B cell (primary cell): ENCODE measurements around the gene NRAP. TPM values are rescaled to one million over a fixed set of nuclear protein-coding genes. Genes with fewer than 3 reads are reported as not detected.
A peak's percentile ranks its signal among the peaks of the same experiment; 100 is the strongest.

Experiments
- ATAC-seq: fragments of 200-7000 bp; cut with Tn5 transposase; one replicate; pipeline ENCODE4 v1.10.0; 2021; ENCODE audit warnings: low read depth, mild to moderate bottlenecking, moderate number of reproducible peaks, moderate library complexity
- CTCF ChIA-PET: fragments of 350-600 bp; sonication (Branson Sonifier 250); formaldehyde crosslinking; loops from one replicate; lab custom pipeline; 2021; ENCODE audit warnings: antibody characterized with exemption, inconsistent platforms; lab: Charles Lee
- POLR2A ChIA-PET: fragments of 350-600 bp; sonication (Branson Sonifier 250); formaldehyde crosslinking; loops from one replicate; lab custom pipeline; 2021; ENCODE audit warnings: antibody characterized with exemption; lab: Charles Lee
- DNase-seq: peaks from one replicate; pipeline ENCODE4 v3.0.0; 2013
- H2AFZ ChIP-seq: 2 replicates; pipeline ENCODE4 v1.6.1; 2012; ENCODE audit warnings: mild to moderate bottlenecking, low read depth, low read length; ENCODE audit not compliant: insufficient read depth, poor library complexity, severe bottlenecking
- H3K27ac ChIP-seq, 2 donors: 1 replicate in 1 of 2; 2 replicates in 1 of 2; pipeline ENCODE4 v1.5.1; 2012 to 2013; ENCODE audit warnings: low read length in 2 of 2, mild to moderate bottlenecking in 2 of 2, moderate library complexity in 1 of 2
- H3K27me3 ChIP-seq, 4 experiments: fragments of 200-600 bp in 1 of 4; sonication (generic) in 1 of 4; replicated peaks in 1 of 4; 1 replicate in 2 of 4; 2 replicates in 2 of 4; pipeline versions ENCODE4 v1.6.1 to v1.7.0; 2013 to 2016; ENCODE audit warnings: low read length in 3 of 4, mild to moderate bottlenecking in 2 of 4, mixed read lengths in 1 of 4, moderate library complexity in 1 of 4; ENCODE audit not compliant: insufficient read depth in 4 of 4, control insufficient read depth in 3 of 4; ENCODE audit errors: control extremely low read depth in 1 of 4
- H3K36me3 ChIP-seq, 2 experiments: replicated peaks in 1 of 2; 1 replicate in 1 of 2; 2 replicates in 1 of 2; pipeline versions ENCODE4 v1.6.1 to v1.7.1; 2013; ENCODE audit warnings: low read length in 1 of 2; ENCODE audit not compliant: insufficient read depth in 2 of 2, control insufficient read depth in 1 of 2; ENCODE audit errors: control extremely low read depth in 1 of 2, extremely low read depth in 1 of 2
- H3K4me1 ChIP-seq, 2 donors: fragments of 200-600 bp in 1 of 2; sonication (generic) in 1 of 2; 1 replicate in 1 of 2; 2 replicates in 1 of 2; pipeline versions ENCODE4 v1.5.1 to v1.6.1; 2013 to 2017; ENCODE audit warnings: low read length in 2 of 2; ENCODE audit not compliant: control insufficient read depth in 2 of 2, insufficient read depth in 2 of 2
- H3K4me2 ChIP-seq: replicated peaks from 2 replicates; pipeline ENCODE3; 2012; ENCODE audit warnings: mild to moderate bottlenecking, low read depth, low read length; ENCODE audit not compliant: poor library complexity, severe bottlenecking
- H3K4me3 ChIP-seq, 5 experiments: fragments of 200-600 bp in 1 of 5; sonication (generic) in 1 of 5; 1 replicate in 3 of 5; 2 replicates in 2 of 5; pipeline versions ENCODE4 v1.5.1 to v1.7.0; 2011 to 2016; ENCODE audit warnings: low read length in 4 of 5, mild to moderate bottlenecking in 4 of 5, low read depth in 2 of 5, control low read depth in 1 of 5, moderate library complexity in 1 of 5; ENCODE audit not compliant: insufficient read depth in 1 of 5; ENCODE audit errors: control extremely low read depth in 1 of 5, extremely low read depth in 1 of 5
- H3K79me2 ChIP-seq: fragments of 200-600 bp; sonication (generic); one replicate; pipeline ENCODE4 v1.6.0; 2016; ENCODE audit warnings: low read length; ENCODE audit not compliant: control insufficient read depth, insufficient read depth
- H3K9ac ChIP-seq: fragments of 200-600 bp; sonication (generic); 2 replicates; pipeline ENCODE4 v1.6.1; 2017; ENCODE audit warnings: mild to moderate bottlenecking, low read length, moderate library complexity
- H3K9me3 ChIP-seq, 3 donors: one replicate each; pipeline versions ENCODE4 v1.6.1 to v1.7.1; 2013; ENCODE audit warnings: low read length in 2 of 3; ENCODE audit not compliant: control insufficient read depth in 2 of 3, insufficient read depth in 1 of 3; ENCODE audit errors: control extremely low read depth in 1 of 3
- H4K20me1 ChIP-seq: 2 replicates; pipeline ENCODE4 v1.6.0; 2012; ENCODE audit warnings: mild to moderate bottlenecking, low read length; ENCODE audit not compliant: insufficient read depth, control insufficient read depth, poor library complexity, severe bottlenecking
- H3K27ac Mint-ChIP-seq: one replicate; pipeline ENCODE4 v1.8.0; 2021; ENCODE audit warnings: mixed read lengths
- H3K27me3 Mint-ChIP-seq: one replicate; pipeline ENCODE4 v1.8.0; 2021; ENCODE audit warnings: mixed read lengths
- H3K4me1 Mint-ChIP-seq: one replicate; pipeline ENCODE4 v1.8.0; 2021; ENCODE audit warnings: mixed read lengths
- H3K4me3 Mint-ChIP-seq: one replicate; pipeline ENCODE4 v1.8.0; 2021; ENCODE audit warnings: mixed read lengths
- H3K9me3 Mint-ChIP-seq: one replicate; pipeline ENCODE4 v1.8.0; 2022; ENCODE audit warnings: mixed read lengths; ENCODE audit not compliant: insufficient read depth
- CTCF ChIP-seq: fragments of 200-600 bp; IDR thresholded peaks from one replicate; pipeline ENCODE4 v1.8.0; 2022; ENCODE audit warnings: antibody characterized with exemption, mild to moderate bottlenecking
- EZH2 ChIP-seq: IDR thresholded peaks from 2 replicates; pipeline ENCODE4 v1.6.1; 2012; ENCODE audit warnings: borderline replicate concordance, low read depth, mild to moderate bottlenecking, moderate library complexity, low read length; ENCODE audit not compliant: insufficient read depth, poor library complexity, severe bottlenecking
- WGBS: methylation state at CpG from one replicate; pipeline ENCODE4 v1.1.5; 2013; ENCODE audit warnings: missing lambda C conversion rate; ENCODE audit not compliant: insufficient coverage; 5-methylcytosine and 5-hydroxymethylcytosine counted together
- intact Hi-C: fragments of 100-400 bp; cut with micrococcal nuclease; formaldehyde crosslinking; loops from one replicate; pipeline ENCODE4 v1.10.0; 2022
- polyA plus RNA-seq: library from polyadenylated mRNA; depleted of rRNA; stranded (reverse); fragments of >200 nt; gene quantifications from 2 replicates; pipeline ENCODE4 v1.2.3, GENCODE V29; 2012
- total RNA-seq, 2 donors: library from RNA; stranded (reverse); fragments of 120-200 nt in 1 of 2; gene quantifications; 1 replicate in 1 of 2; 2 replicates in 1 of 2; pipeline versions ENCODE4 v1.2.3 to v1.2.4, GENCODE V29; 2013 to 2022

NRAP gene
- total and polyA plus RNA-seq, 2 donors (not counting 1 experiment from before 2014, with no cell fraction given) = not detected

GRCh38 chr10:113705344-113705652 is 41.5 kb upstream of the NRAP start:
- H2AFZ ChIP-seq = no peak overlapping the region
- no peaks in the 10 kb centered on the region for H3K4me1 ChIP-seq
- no peak overlapping the region for H3K9ac ChIP-seq
- Mint-ChIP-seq H3K27ac (no peak overlapping the region), H3K27me3 (no peaks in the 10 kb centered on the region), H3K9me3 (peaks cover 2% of the 10 kb centered on the region), H3K4me3 (no peak overlapping the region), H3K4me1 (peaks cover 21% of the 10 kb centered on the region)
- peaks cover 43% of the 10 kb centered on the region for H4K20me1 ChIP-seq
- no peaks in the 10 kb centered on the region for H3K27me3 ChIP-seq
- H3K9me3 ChIP-seq = no peaks in the 10 kb centered on the region
- intact Hi-C loops = no loop called here
- H3K4me2 ChIP-seq = no peak overlapping the region
- no peak overlapping the region for H3K4me3 ChIP-seq
- no peak for ATAC-seq
- DNase-seq = no peak
- H3K79me2 ChIP-seq = peaks cover 36% of the 10 kb centered on the region
- ChIA-PET POLR2A (no interaction called here), CTCF (interaction anchor here (1.0 to 2.0 kb wide), 6 partner anchors 10 to 767 kb away, joined by 3 to 18 read pairs (median 4); no protein-coding TSS in a partner anchor)
- H3K27ac ChIP-seq = no peak overlapping the region
- peaks cover 0 to 12% of the 10 kb centered on the region in 2 experiments for H3K36me3 ChIP-seq
- TF ChIP-seq EZH2 (no peak), CTCF (peak; percentile 25)

GRCh38 chr10:113704637-113705343 is 40.9 kb upstream of the NRAP start:
- Mint-ChIP-seq H3K9me3 (peaks cover 2% of the 10 kb centered on the region), H3K4me1 (peaks cover 18% of the 10 kb centered on the region), H3K4me3 (no peak overlapping the region), H3K27ac (no peak overlapping the region), H3K27me3 (no peaks in the 10 kb centered on the region)
- Histone ChIP-seq H3K36me3 (peaks cover 0 to 17% of the 10 kb centered on the region in 2 experiments), H3K79me2 (peaks cover 36% of the 10 kb centered on the region), H3K9me3 (no peaks in the 10 kb centered on the region), H2AFZ (no peak overlapping the region), H3K9ac (no peak overlapping the region), H3K4me2 (no peak overlapping the region), H3K27ac (no peak overlapping the region), H3K4me1 (no peaks in the 10 kb centered on the region), H3K27me3 (no peaks in the 10 kb centered on the region), H4K20me1 (peaks cover 43% of the 10 kb centered on the region), H3K4me3 (no peak overlapping the region)
- intact Hi-C loops = no loop called here
- ATAC-seq = no peak
- CTCF ChIA-PET = interaction anchor here (1.2 to 2.0 kb wide), 5 partner anchors 10 to 767 kb away, joined by 3 to 18 read pairs (median 4); no protein-coding TSS in a partner anchor
- POLR2A ChIA-PET = no interaction called here
- no CpG with 5 or more reads among the region's 6 CpGs for WGBS
- no peak for TF ChIP-seq EZH2
- TF ChIP-seq CTCF = peak; percentile 70
- DNase-seq = peak; percentile 44
